ENCODE data around the gene PIK3C2G. TPM values are rescaled to one million over a fixed set of nuclear protein-coding genes. Genes with fewer than 3 reads are reported as not detected.

PIK3C2G gene
- total RNA-seq, 4 donors from 2014 or later: 0.30 TPM; not detected in 3

- H3K9me3 ChIP-seq: peaks cover 0 to 14% (median 0%) of the 10 kb centered on the region in 4 donors
- DNase-seq (ENCODE audit: low spot score in 2 of 2): no peak
- 31 to 38% methylated on average over 1 of the region's 1 CpG for WGBS, 2 donors
- H3K4me3 ChIP-seq: no peak overlapping the region
- no peaks in the 10 kb centered on the region for H3K36me3 ChIP-seq
- no peak for TF ChIP-seq EP300 (IDR thresholded peaks at IDR 0.05)
- TF ChIP-seq POLR2A (IDR thresholded peaks at IDR 0.05): no peak
- no peak for TF ChIP-seq CTCF (IDR thresholded peaks at IDR 0.05)
- no peak overlapping the region for H3K27ac ChIP-seq
- H3K27me3 ChIP-seq: no peaks in the 10 kb centered on the region
- no peaks in the 10 kb centered on the region for H3K4me1 ChIP-seq
Observed at GRCh38 chr12:18653465-18653864, 392.1 kb downstream of the PIK3C2G start.

GRCh38 chr12:18655351-18655750, 394.0 kb downstream of the PIK3C2G start:
- Histone ChIP-seq H3K9me3 (peaks cover 0 to 19% (median 0%) of the 10 kb centered on the region in 4 donors), H3K36me3 (no peaks in the 10 kb centered on the region), H3K27me3 (no peaks in the 10 kb centered on the region), H3K27ac (no peak overlapping the region), H3K4me1 (no peaks in the 10 kb centered on the region), H3K4me3 (no peak overlapping the region)
- TF ChIP-seq POLR2A (IDR thresholded peaks at IDR 0.05): no peak
- no peak for TF ChIP-seq EP300 (IDR thresholded peaks at IDR 0.05)
- no peak for TF ChIP-seq CTCF (IDR thresholded peaks at IDR 0.05)
- DNase-seq (ENCODE audit: low spot score in 2 of 2): no peak
- WGBS, 2 donors: 83 to 85% methylated on average over 4 of the region's 4 CpGs

- TF ChIP-seq EP300 (IDR thresholded peaks at IDR 0.05) (no peak), POLR2A (IDR thresholded peaks at IDR 0.05) (no peak), CTCF (IDR thresholded peaks at IDR 0.05) (no peak)
- no peak for DNase-seq (ENCODE audit: low spot score in 2 of 2)
- Histone ChIP-seq H3K27me3 (no peaks in the 10 kb centered on the region), H3K4me1 (no peaks in the 10 kb centered on the region), H3K9me3 (peaks cover 0 to 31% (median 0%) of the 10 kb centered on the region in 4 donors), H3K4me3 (no peak overlapping the region), H3K36me3 (no peaks in the 10 kb centered on the region), H3K27ac (no peak overlapping the region)
- 84 to 85% methylated on average over 2 of the region's 2 CpGs for WGBS, 2 donors
Observed at GRCh38 chr12:18658179-18658578, 396.9 kb downstream of the PIK3C2G start.

- TF ChIP-seq EP300 (IDR thresholded peaks at IDR 0.05) (no peak), CTCF (IDR thresholded peaks at IDR 0.05) (no peak), POLR2A (IDR thresholded peaks at IDR 0.05) (no peak)
- Histone ChIP-seq H3K4me3 (no peak overlapping the region), H3K9me3 (peaks cover 0 to 32% (median 0%) of the 10 kb centered on the region in 4 donors), H3K27me3 (no peaks in the 10 kb centered on the region), H3K36me3 (no peaks in the 10 kb centered on the region), H3K4me1 (no peaks in the 10 kb centered on the region), H3K27ac (no peak overlapping the region)
- no peak for DNase-seq (ENCODE audit: low spot score in 2 of 2)
Observed at GRCh38 chr12:18658829-18659228, 397.5 kb downstream of the PIK3C2G start.

- H3K36me3 ChIP-seq: no peaks in the 10 kb centered on the region
- H3K27ac ChIP-seq: no peak overlapping the region
- H3K4me1 ChIP-seq: no peaks in the 10 kb centered on the region
- H3K9me3 ChIP-seq: no peaks in the 10 kb centered on the region
- no peaks in the 10 kb centered on the region for H3K27me3 ChIP-seq
- TF ChIP-seq POLR2A (IDR thresholded peaks at IDR 0.05) (no peak), EP300 (IDR thresholded peaks at IDR 0.05) (no peak), CTCF (IDR thresholded peaks at IDR 0.05) (no peak)
- no peak for DNase-seq (ENCODE audit: low spot score in 2 of 2)
- H3K4me3 ChIP-seq: no peak overlapping the region
Observed at GRCh38 chr12:18676141-18676540, 414.8 kb downstream of the PIK3C2G start.

All from tibial nerve (tissue), 4 donors.